ENCODE results near the gene PDSS2. TPM values are rescaled to one million over a fixed set of nuclear protein-coding genes. Genes with fewer than 3 reads are reported as not detected.

PDSS2 gene
- polyA plus RNA-seq, 3 donors, result 10.1 to 13.9 (median 13.3) TPM

DNA sequence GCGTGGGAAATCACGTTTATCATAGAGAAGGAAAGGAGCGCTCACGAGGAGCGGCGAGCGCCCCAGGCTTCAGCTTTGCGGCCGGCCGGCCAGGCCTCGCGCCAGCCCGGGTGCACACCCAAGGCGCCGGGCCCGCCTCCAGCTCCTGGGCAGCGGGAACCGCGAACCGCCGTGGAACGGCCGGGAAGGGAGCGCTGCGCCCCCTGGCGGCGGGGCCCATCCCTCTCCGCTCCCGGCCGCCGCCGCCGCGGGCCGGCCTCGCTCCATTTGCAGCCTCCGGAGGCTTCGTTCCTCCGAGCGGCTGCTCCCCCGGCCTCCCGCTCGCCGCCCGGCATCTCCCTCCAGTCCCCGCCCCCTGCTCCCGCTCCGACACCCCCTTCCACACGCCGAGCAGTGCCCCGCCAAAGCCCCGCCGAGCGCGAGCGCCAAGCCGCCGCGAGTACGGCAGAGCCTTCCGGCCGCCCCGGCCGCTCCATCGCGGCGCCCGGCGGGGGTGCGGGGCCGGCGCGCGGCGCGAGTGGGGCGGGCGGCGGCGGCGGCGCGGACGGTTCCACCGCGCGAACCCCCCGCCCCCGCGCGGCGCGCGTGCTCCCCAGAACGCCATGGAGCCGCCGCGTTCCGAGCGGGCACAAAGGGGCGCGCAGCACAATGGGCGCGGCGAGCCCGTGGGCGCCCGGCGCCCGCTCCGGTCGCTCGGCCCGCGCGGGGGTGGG, 345.0 kb downstream of the PDSS2 start:
- Histone ChIP-seq H4K20me1 (ENCODE audit: insufficient read depth, low read length) (no peaks in the 10 kb centered on the region), H3K4me1 (ENCODE audit: control insufficient read depth in 1 of 2, insufficient read depth in 2 of 2, low read length in 2 of 2) (peaks cover 39 to 40% of the 10 kb centered on the region in 2 donors), H2AFZ (ENCODE audit: insufficient read depth, low read depth, low read length, poor library complexity, severe bottlenecking) (peak overlapping the region; percentile 72), H3K4me3 (replicated peaks in 1 of 3; ENCODE audit: low read depth in 2 of 3, low read length in 3 of 3) (peak overlapping the region; percentile 12 to 71 (median 65)), H3K36me3 (replicated peaks in 1 of 2; ENCODE audit: control insufficient read depth in 1 of 2, insufficient read depth in 2 of 2, low read length in 2 of 2) (no peaks in the 10 kb centered on the region), H3K9me3 (replicated peaks in 1 of 2; ENCODE audit: control insufficient read depth in 1 of 2, insufficient read depth in 1 of 2, low read length in 2 of 2) (no peaks in the 10 kb centered on the region), H3K27me3 (ENCODE audit: control insufficient read depth in 2 of 2, insufficient read depth in 2 of 2, low read length in 2 of 2) (peaks cover 9 to 23% of the 10 kb centered on the region in 2 donors), H3K27ac (ENCODE audit: low read depth in 1 of 2, low read length in 2 of 2) (no peak overlapping the region), H3K79me2 (ENCODE audit: insufficient read depth, low read length) (no peaks in the 10 kb centered on the region), H3K9ac (ENCODE audit: insufficient read depth, low read length, poor library complexity, severe bottlenecking) (peak overlapping the region; percentile 46), H3K4me2 (replicated peaks; ENCODE audit: extremely low read depth, low read length, poor library complexity, severe bottlenecking) (peak overlapping the region; percentile 91)
- peaks cover 38% of the 10 kb centered on the region for H3K4me1 Mint-ChIP-seq
- DNase-seq, result peak; percentile 72 to 82 (median 81)
- intact Hi-C loops (cut with micrococcal nuclease), result loop anchor here (5.0 to 10.0 kb wide), 2 partner anchors 87 to 670 kb away; partner anchors contain the start of gene MTRES1 (in 2 of the 2)
- peak; percentile 92 for TF ChIP-seq CTCF (IDR thresholded peaks at IDR 0.05)
- peaks cover 19 to 26% (median 21%) of the 10 kb centered on the region in 3 donors for H3K27me3 Mint-ChIP-seq (ENCODE audit: low read depth in 3 of 3)
- WGBS (ENCODE audit: insufficient coverage), result under 1% methylated on average over 100 of the region's 116 CpGs
- H3K36me3 Mint-ChIP-seq, result peaks cover 0 to 4% of the 10 kb centered on the region in 2 donors
- peaks cover 0 to 7% (median 2%) of the 10 kb centered on the region in 7 donors for H3K9me3 Mint-ChIP-seq
- H3K27ac Mint-ChIP-seq, result peak overlapping the region in 2 of 7 donors; percentile 40 to 50
- peak overlapping the region; percentile 82 to 83 for H3K4me3 Mint-ChIP-seq

GRCh38 chr6:107110200-107110599, 349.2 kb downstream of the PDSS2 start:
- Histone ChIP-seq H3K36me3 (replicated peaks in 1 of 2; ENCODE audit: control insufficient read depth in 1 of 2, insufficient read depth in 2 of 2, low read length in 2 of 2) (no peaks in the 10 kb centered on the region), H3K27ac (ENCODE audit: low read depth in 1 of 2, low read length in 2 of 2) (no peak overlapping the region), H3K9ac (ENCODE audit: insufficient read depth, low read length, poor library complexity, severe bottlenecking) (no peak overlapping the region), H3K27me3 (ENCODE audit: control insufficient read depth in 2 of 2, insufficient read depth in 2 of 2, low read length in 2 of 2) (no peaks in the 10 kb centered on the region), H3K4me1 (ENCODE audit: control insufficient read depth in 1 of 2, insufficient read depth in 2 of 2, low read length in 2 of 2) (peaks cover 36 to 38% of the 10 kb centered on the region in 2 donors), H3K4me3 (replicated peaks in 1 of 3; ENCODE audit: low read depth in 2 of 3, low read length in 3 of 3) (peak overlapping the region in 1 of 3 experiments; percentile 12), H3K9me3 (replicated peaks in 1 of 2; ENCODE audit: control insufficient read depth in 1 of 2, insufficient read depth in 1 of 2, low read length in 2 of 2) (no peaks in the 10 kb centered on the region), H3K79me2 (ENCODE audit: insufficient read depth, low read length) (no peaks in the 10 kb centered on the region), H4K20me1 (ENCODE audit: insufficient read depth, low read length) (no peaks in the 10 kb centered on the region), H2AFZ (ENCODE audit: insufficient read depth, low read depth, low read length, poor library complexity, severe bottlenecking) (no peak overlapping the region), H3K4me2 (replicated peaks; ENCODE audit: extremely low read depth, low read length, poor library complexity, severe bottlenecking) (peak overlapping the region; percentile 15)
- H3K27ac Mint-ChIP-seq, result peak overlapping the region in 3 of 7 donors; percentile 56 to 79 (median 75)
- TF ChIP-seq CTCF (IDR thresholded peaks at IDR 0.05), result no peak
- intact Hi-C loops (cut with micrococcal nuclease), result loop anchor here (5.0 to 10.0 kb wide), 2 partner anchors 83 to 665 kb away; partner anchors contain the start of gene MTRES1 (in 2 of the 2)
- no peaks in the 10 kb centered on the region for H3K36me3 Mint-ChIP-seq
- H3K27me3 Mint-ChIP-seq (ENCODE audit: low read depth in 3 of 3), result peaks cover 2 to 6% (median 5%) of the 10 kb centered on the region in 3 donors
- 0% methylated on average over 1 of the region's 1 CpG for WGBS (ENCODE audit: insufficient coverage)
- peaks cover 36% of the 10 kb centered on the region for H3K4me1 Mint-ChIP-seq
- peak in 2 of 3 donors; percentile 60 to 76 for DNase-seq
- H3K4me3 Mint-ChIP-seq, result no peak overlapping the region
- no peaks in the 10 kb centered on the region for H3K9me3 Mint-ChIP-seq
